HepG2 (cell line): ENCODE data around the gene SYVN1. TPM values are rescaled to one million over a fixed set of nuclear protein-coding genes. Genes with fewer than 3 reads are reported as not detected.

Experiments
- ARID5B ChIP-seq: IDR thresholded peaks from 2 replicates; pipeline ENCODE4 v1.4.0; 2020; ENCODE audit warnings: mild to moderate bottlenecking, missing genetic modification reagents
- HMG20A ChIP-seq: IDR thresholded peaks from 2 replicates; pipeline ENCODE4 v1.6.1; 2016; ENCODE audit warnings: borderline replicate concordance
- SNAPC4 ChIP-seq: sonication (generic); formaldehyde crosslinking; IDR thresholded peaks from 2 replicates; pipeline ENCODE4 v1.4.0; 2020; ENCODE audit warnings: mild to moderate bottlenecking, missing genetic modification reagents
- TFDP1 ChIP-seq: IDR thresholded peaks from 2 replicates; pipeline ENCODE4 v1.6.1; 2016; ENCODE audit warnings: missing compliant biosample characterization, missing genetic modification reagents, borderline replicate concordance
- ZNF530 ChIP-seq: sonication (generic); formaldehyde crosslinking; IDR thresholded peaks from 2 replicates; pipeline ENCODE4 v1.5.0; 2020; ENCODE audit warnings: low read depth, mild to moderate bottlenecking, missing genetic modification reagents
- ZNF768 ChIP-seq: sonication (generic); formaldehyde crosslinking; IDR thresholded peaks from 2 replicates; pipeline ENCODE4 v1.4.0; 2020; ENCODE audit warnings: missing genetic modification reagents
- polyA plus RNA-seq, 8 experiments: library from polyadenylated mRNA; depleted of rRNA in 3 of 8; stranded (reverse) in 7 of 8; unstranded in 1 of 8; fragments of >200 nt; fragmentation: Illumina TruSeq in 4 of 8; extraction: Trizol in 4 of 8; gene quantifications; 2 replicates each; pipeline versions ENCODE4 v1.2.1 to v1.2.3, GENCODE V29; 2011 to 2016; ENCODE audit warnings: low read depth in 4 of 8, missing spikeins in 1 of 8, mixed read lengths in 1 of 8; ENCODE audit not compliant: insufficient read depth in 1 of 8
- total RNA-seq, 5 experiments: library from RNA; depleted of rRNA; stranded (reverse); fragments of >200 nt; fragmentation: Illumina TruSeq; extraction: Trizol; gene quantifications; 2 replicates each; pipeline ENCODE4 v1.2.3, GENCODE V29; 2016; ENCODE audit warnings: low read depth in 1 of 5
- TF ChIP-seq, protein P1 (sequence below): sonication (generic); formaldehyde crosslinking; IDR thresholded peaks from 2 replicates; pipeline ENCODE4 v1.8.0; 2022; ENCODE audit warnings: mild to moderate bottlenecking, missing genetic modification reagents, moderate library complexity
- TF ChIP-seq, protein P2 (sequence below): sonication (generic); formaldehyde crosslinking; IDR thresholded peaks from 2 replicates; pipeline ENCODE4 v1.4.0; 2020; ENCODE audit warnings: missing genetic modification reagents, mild to moderate bottlenecking, borderline replicate concordance
- TF ChIP-seq, protein P3 (sequence below): fragments of 450-650 bp; IDR thresholded peaks from 2 replicates; pipeline ENCODE4 v1.6.1; 2016

SYVN1 gene
- total and polyA plus RNA-seq, 2 of the 13 experiments (the other 11 are each of a cell fraction or from before 2014, with no cell fraction given), result 10.3 to 22.5 TPM

DNA sequence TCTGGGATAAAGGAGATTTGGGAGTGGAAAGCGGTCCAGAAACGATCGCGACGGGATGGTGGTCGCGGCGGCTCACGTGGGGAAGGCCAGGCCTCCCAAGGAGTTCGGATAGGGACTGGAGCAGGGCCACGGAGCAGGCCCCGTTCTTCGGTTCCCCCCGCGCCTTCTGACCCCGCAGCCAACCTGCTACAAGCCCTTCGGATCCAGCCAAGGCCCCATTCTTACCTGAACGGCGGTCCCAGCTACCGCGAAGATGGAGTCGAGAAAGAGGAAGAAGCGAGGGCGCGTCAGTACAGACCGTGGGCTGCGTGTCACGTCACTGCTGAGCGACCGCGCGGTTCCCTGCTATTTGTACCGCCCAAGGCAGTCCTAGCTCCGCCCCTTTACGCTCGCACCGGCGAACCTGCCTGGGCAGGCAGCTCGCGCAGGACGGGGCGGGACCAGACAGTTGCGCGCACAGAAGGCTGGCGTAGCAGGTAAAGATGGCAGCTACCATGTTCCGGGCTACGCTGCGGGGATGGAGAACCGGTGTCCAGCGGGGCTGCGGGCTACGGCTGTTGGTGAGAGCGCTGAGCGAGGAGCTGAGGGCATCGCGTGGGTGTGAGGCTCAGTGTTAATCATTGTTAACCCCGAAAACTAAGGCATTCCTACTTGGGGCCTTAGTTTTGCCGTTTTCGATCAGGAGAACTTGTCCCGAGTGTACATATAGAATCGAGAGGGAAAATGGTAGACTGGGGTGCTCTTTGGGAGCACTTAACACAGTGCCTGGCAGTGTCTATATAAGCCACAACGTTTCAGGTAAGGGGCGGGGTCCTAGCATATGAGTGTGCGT, 12.2 kb downstream of the SYVN1 start, which contains the start of the genes FAU and MRPL49 (continued):
- TF ChIP-seq, protein P1, sequence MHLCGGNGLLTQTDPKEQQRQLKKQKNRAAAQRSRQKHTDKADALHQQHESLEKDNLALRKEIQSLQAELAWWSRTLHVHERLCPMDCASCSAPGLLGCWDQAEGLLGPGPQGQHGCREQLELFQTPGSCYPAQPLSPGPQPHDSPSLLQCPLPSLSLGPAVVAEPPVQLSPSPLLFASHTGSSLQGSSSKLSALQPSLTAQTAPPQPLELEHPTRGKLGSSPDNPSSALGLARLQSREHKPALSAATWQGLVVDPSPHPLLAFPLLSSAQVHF (CRISPR knock-in tag), result no peak
- TF ChIP-seq ARID5B (CRISPR knock-in tag) (peak; percentile 32; the same call in 1 of the 2 replicates), SNAPC4 (CRISPR knock-in tag) (peak; percentile 52; the same call in 1 of the 2 replicates), ZNF768 (peak; percentile 53; the same call in 1 of the 2 replicates), HMG20A (CRISPR knock-in tag) (0 out of 2 replicates have a peak, but pooled peaks have one; percentile 22), ZNF530 (CRISPR knock-in tag) (no peak), TFDP1 (CRISPR knock-in tag) (peak; percentile 80; the same call in 1 of the 2 replicates)
- TF ChIP-seq, protein P2, sequence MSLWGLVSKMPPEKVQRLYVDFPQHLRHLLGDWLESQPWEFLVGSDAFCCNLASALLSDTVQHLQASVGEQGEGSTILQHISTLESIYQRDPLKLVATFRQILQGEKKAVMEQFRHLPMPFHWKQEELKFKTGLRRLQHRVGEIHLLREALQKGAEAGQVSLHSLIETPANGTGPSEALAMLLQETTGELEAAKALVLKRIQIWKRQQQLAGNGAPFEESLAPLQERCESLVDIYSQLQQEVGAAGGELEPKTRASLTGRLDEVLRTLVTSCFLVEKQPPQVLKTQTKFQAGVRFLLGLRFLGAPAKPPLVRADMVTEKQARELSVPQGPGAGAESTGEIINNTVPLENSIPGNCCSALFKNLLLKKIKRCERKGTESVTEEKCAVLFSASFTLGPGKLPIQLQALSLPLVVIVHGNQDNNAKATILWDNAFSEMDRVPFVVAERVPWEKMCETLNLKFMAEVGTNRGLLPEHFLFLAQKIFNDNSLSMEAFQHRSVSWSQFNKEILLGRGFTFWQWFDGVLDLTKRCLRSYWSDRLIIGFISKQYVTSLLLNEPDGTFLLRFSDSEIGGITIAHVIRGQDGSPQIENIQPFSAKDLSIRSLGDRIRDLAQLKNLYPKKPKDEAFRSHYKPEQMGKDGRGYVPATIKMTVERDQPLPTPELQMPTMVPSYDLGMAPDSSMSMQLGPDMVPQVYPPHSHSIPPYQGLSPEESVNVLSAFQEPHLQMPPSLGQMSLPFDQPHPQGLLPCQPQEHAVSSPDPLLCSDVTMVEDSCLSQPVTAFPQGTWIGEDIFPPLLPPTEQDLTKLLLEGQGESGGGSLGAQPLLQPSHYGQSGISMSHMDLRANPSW, result peak; percentile 82; the same call in 1 of the 2 replicates
- TF ChIP-seq, protein P3, sequence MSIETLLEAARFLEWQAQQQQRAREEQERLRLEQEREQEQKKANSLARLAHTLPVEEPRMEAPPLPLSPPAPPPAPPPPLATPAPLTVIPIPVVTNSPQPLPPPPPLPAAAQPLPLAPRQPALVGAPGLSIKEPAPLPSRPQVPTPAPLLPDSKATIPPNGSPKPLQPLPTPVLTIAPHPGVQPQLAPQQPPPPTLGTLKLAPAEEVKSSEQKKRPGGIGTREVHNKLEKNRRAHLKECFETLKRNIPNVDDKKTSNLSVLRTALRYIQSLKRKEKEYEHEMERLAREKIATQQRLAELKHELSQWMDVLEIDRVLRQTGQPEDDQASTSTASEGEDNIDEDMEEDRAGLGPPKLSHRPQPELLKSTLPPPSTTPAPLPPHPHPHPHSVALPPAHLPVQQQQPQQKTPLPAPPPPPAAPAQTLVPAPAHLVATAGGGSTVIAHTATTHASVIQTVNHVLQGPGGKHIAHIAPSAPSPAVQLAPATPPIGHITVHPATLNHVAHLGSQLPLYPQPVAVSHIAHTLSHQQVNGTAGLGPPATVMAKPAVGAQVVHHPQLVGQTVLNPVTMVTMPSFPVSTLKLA, result peak; percentile 67
